GM21515 (cell line): ENCODE measurements around the gene KCNC1.

ENCODE experiments used
- ATAC-seq: cut with Tn5 transposase; IDR thresholded peaks from one replicate; pipeline ENCODE4 v1.9.1; 2021; ENCODE audit not compliant: unreplicated experiment

Gene KCNC1

GRCh38 chr11:17788084-17788483 lies 53.5 kb downstream of the KCNC1 start:
- no peak for ATAC-seq

GRCh38 chr11:17790453-17790852 lies 55.9 kb downstream of the KCNC1 start:
- ATAC-seq: no peak

GRCh38 chr11:17791144-17791543 lies 56.6 kb downstream of the KCNC1 start:
- no peak for ATAC-seq

GRCh38 chr11:17792161-17792560 lies 57.6 kb downstream of the KCNC1 start:
- ATAC-seq: no peak

DNA sequence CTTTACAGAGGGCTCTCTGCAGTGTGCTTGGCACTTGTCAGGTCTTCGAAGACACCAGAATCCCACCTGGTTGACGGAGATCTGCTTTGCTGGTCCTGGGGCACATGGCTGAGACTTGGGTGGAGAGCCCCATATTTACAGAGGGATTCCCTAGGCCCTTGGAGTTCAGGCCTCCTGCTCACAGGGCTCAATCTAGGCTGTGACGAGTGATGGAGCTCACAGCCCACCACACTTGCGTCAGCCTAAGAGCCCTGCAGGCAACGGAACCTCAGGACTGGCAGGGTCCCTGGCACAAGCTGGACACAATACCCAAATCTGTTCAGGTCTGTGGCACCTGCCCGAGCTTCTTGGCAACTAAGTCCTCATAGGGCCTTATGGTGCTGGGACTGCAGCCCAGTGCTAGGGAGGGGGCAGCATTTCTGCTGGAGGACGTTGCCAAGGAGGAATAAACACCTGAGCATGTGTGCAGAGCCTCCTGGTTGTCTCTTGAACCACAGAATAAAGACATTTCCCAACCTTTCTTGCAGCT lies 59.1 kb downstream of the KCNC1 start:
- ATAC-seq: no peak

- ATAC-seq: no peak
Measured at GRCh38 chr11:17794981-17795380, 60.4 kb downstream of the KCNC1 start.

- ATAC-seq: no peak
Measured at GRCh38 chr11:17796154-17796553, 61.6 kb downstream of the KCNC1 start.

GRCh38 chr11:17798253-17798652 lies 63.7 kb downstream of the KCNC1 start:
- no peak for ATAC-seq

GRCh38 chr11:17798716-17799115 lies 64.1 kb downstream of the KCNC1 start:
- ATAC-seq: no peak

DNA sequence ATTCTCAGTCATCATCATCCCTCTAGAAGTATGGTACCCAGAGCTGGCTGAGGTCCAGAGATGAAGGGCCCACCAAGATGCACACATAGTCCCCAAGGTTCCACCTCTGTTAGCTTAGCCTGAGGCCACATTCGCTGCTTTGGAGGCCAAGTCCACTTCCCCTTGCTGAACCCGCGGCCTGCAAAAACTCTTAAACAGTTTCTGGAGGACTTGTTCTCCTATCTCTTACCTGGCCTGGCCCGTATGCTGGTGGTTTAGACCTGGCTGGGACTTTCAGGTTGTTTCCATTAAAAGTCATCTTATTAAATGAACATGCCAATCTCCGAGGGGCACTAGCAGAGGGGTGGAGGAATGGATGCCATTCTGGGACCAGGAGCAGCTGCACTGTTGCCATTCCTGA lies 64.6 kb downstream of the KCNC1 start:
- no peak for ATAC-seq

GRCh38 chr11:17801166-17801565 lies 66.6 kb downstream of the KCNC1 start:
- no peak for ATAC-seq

DNA sequence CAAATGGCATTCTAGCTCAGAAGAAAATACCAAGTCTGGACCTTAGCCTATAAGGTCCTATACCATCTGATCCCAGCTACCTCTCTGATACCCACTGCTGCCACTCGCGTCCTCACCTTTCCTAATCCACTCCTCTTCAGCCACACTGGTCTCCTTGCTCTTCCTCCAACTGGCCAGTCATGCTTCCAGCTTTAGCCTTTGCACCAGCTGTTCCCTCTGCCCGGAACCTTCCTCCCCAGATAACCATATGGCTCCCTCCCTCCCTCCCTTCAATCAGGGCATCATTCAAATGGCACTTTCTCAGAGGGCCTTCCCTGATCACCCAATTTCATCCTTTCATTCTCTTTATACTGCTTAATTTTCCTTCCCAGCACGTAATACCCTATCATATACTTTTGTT lies 67.9 kb downstream of the KCNC1 start:
- no peak for ATAC-seq

DNA sequence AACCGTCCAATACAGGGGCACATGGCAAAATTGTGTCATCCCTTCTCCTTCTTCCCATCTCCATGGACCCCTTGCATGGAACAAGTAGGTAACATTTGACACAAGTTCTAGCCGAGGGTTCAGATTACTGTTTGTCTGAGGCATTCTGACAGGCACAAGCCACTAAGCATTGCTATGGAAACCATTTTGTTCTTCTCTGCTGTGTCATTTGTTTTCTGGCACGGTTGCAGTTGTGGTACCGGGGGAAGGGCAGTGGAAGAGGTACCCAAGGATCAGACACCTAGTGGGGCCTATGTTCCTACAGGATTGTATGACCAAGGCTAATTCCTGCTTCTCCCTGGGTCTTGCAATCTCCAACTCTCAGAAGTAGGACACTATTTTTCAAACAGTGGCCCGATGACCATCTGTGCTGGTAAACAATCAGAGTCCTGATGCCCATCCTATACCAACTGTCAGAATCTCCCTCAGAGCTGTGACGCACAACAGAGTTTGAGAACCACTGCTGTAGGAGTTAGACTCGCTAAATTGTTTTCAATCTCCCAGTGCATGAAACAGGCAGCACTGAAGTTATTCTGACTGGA lies 69.3 kb downstream of the KCNC1 start:
- ATAC-seq: no peak

DNA sequence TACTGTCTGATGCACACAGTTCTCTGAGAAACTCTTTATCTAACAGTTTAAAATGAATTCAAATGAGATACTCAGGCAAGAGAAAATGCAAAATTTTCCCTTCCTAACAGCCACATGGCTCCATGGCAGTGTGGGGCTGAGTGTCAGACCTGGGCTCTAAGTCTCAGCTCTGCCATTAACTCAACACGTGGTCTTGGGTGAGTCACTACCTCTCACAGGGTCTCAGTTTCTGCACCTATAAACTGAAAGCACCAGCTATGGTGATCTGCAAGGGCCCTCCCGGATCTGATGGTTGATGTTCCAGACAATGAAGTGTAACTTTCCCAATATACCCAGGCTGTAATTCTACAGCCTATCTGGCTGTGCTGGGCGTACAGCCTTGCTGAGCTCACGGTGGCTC lies 70.5 kb downstream of the KCNC1 start:
- ATAC-seq: no peak

GRCh38 chr11:17805873-17806272 lies 71.3 kb downstream of the KCNC1 start:
- ATAC-seq: no peak

DNA sequence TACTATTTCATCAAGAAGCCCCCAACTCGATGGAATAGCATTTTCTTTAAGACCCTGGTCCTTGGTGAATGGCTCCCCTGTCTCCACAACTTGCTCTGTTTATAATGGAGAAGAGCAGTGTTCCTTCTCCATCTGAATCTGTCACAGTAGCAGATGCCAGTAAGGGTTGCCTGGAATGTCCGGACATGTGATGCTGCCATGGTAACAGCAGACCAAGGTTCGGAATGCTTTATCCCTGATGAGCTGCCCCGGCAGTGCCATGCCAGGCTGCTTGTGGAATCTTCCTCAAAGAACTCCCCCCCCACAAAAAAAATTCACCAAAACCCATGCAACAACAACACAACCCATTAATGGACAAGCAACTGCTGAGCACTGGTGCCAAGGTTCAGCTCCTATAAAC lies 72.5 kb downstream of the KCNC1 start:
- no peak for ATAC-seq

GRCh38 chr11:17810041-17810440 lies 75.5 kb downstream of the KCNC1 start:
- no peak for ATAC-seq

GRCh38 chr11:17810746-17811145 lies 76.2 kb downstream of the KCNC1 start:
- no peak for ATAC-seq

GRCh38 chr11:17811352-17811751 lies 76.8 kb downstream of the KCNC1 start:
- ATAC-seq: no peak

- ATAC-seq: no peak
Measured at GRCh38 chr11:17812091-17812864, 77.7 kb downstream of the KCNC1 start.

- no peak for ATAC-seq
Measured at GRCh38 chr11:17812865-17813187, 78.2 kb downstream of the KCNC1 start.

DNA sequence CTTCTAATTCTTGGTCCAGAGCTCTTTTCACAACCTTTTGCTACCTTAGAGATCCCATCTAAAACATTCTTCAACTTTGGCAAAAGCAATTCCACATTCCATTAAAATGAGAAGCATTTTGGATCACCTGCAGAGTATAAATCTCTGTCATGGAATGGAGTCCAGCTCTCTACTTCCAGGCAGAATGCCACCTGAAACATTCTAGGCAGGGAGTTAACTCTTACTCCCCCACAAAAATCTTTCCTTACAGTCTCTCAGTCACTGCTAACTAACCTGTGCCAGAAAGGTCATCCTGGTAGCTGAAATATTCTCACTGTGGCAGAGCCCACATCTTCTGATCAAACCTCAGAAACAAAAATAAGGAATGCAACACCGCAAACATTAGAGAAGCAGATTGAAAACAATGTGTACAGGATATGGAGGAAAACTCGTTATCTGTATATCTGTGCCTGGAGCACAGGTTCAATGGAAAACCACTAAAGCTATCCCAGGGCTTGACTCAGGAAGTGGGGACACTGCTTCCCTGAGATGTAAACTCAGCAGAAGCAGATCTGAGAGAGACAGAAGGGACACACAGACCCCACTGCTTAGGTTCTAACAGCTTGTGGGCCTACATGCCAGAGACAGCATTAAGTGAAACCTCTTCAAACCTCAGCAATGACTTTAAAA lies 78.9 kb downstream of the KCNC1 start:
- no peak for ATAC-seq
